SU-DHL-6 (cell line): ENCODE measurements around the gene TMEM212.

Experiments used
- EZH2phosphoT487 ChIP-seq: fragments of 200-600 bp; sonication (generic), shearing (Covaris generic); conservative IDR thresholded peaks from 2 replicates; pipeline ENCODE4 v1.6.1; 2018; ENCODE audit warnings: mild to moderate bottlenecking, antibody characterized with exemption, low read length, moderate library complexity, mixed read lengths
- TF ChIP-seq, protein P1 (sequence below): fragments of 200-600 bp; sonication (generic); IDR thresholded peaks from one replicate; pipeline ENCODE4 v1.5.1; 2017; ENCODE audit warnings: antibody characterized with exemption, mild to moderate bottlenecking, low read length, moderate library complexity; ENCODE audit not compliant: insufficient read depth, poor library complexity, severe bottlenecking

DNA sequence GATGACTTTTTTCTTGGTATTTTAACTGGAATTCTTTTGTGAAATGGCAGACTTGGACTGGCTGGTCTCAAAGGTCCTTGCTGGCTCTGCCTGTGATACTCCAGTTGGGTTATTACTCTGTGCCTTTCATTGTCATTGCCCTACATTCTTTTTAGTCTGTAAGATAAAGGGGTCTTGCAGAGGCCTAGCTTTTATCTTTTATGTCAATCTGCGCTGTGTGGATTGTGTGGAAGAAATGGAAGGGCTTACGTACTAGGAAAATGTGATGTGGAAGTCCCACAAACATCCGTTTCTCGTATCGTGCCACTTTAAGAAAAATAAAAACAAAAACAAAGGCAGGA, 8.7 kb upstream of the TMEM212 start:
- TF ChIP-seq, protein P1, sequence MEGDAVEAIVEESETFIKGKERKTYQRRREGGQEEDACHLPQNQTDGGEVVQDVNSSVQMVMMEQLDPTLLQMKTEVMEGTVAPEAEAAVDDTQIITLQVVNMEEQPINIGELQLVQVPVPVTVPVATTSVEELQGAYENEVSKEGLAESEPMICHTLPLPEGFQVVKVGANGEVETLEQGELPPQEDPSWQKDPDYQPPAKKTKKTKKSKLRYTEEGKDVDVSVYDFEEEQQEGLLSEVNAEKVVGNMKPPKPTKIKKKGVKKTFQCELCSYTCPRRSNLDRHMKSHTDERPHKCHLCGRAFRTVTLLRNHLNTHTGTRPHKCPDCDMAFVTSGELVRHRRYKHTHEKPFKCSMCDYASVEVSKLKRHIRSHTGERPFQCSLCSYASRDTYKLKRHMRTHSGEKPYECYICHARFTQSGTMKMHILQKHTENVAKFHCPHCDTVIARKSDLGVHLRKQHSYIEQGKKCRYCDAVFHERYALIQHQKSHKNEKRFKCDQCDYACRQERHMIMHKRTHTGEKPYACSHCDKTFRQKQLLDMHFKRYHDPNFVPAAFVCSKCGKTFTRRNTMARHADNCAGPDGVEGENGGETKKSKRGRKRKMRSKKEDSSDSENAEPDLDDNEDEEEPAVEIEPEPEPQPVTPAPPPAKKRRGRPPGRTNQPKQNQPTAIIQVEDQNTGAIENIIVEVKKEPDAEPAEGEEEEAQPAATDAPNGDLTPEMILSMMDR = no peak
- no peak for TF ChIP-seq EZH2phosphoT487
